Tibial nerve (tissue), 4 donors: Measurements from ENCODE around the gene ANO6.

Source experiments
- CTCF ChIP-seq, 5 experiments: fragments of 200-600 bp in 3 of 5; fragments of 450-650 bp in 2 of 5; sonication (generic) in 3 of 5; IDR thresholded peaks; one replicate each; pipeline ENCODE4 v1.5.1; 2016 to 2019; ENCODE audit warnings: antibody characterized with exemption in 5 of 5, mild to moderate bottlenecking in 3 of 5, moderate library complexity in 2 of 5
- EP300 ChIP-seq, 2 donors: sonication (generic); formaldehyde crosslinking; IDR thresholded peaks; one replicate each; pipeline ENCODE4 v1.6.1; 2017; ENCODE audit warnings: antibody characterized with exemption in 2 of 2, mild to moderate bottlenecking in 1 of 2

- no peak for TF ChIP-seq CTCF (IDR thresholded peaks at IDR 0.05)
- TF ChIP-seq EP300 (IDR thresholded peaks at IDR 0.05): no peak
Measured at GRCh38 chr12:45342171-45342570, 126.3 kb downstream of the ANO6 start.
